Measurements from ENCODE around the gene C16orf74.

- TF ChIP-seq POLR2AphosphoS5 (IDR thresholded peaks at IDR 0.05) (no peak), CTCF (IDR thresholded peaks at IDR 0.05) (no peak), POLR2A (IDR thresholded peaks at IDR 0.05) (no peak), EP300 (IDR thresholded peaks at IDR 0.05) (no peak)
Measured at GRCh38 chr16:85750146-85750826, 610 bp downstream of the C16orf74 start.
